HG03097 (cell line): Measurements from ENCODE around the gene YWHAG.
"Not testable (repeated sequence)": the region's sequence is repeated elsewhere in the genome, so short reads cannot be mapped to it uniquely, and the experiment has no call there.

ENCODE experiments used
- ATAC-seq: cut with Tn5 transposase; IDR thresholded peaks from one replicate; pipeline ENCODE4 v1.9.1; 2021; ENCODE audit not compliant: unreplicated experiment, low FRiP score

Gene YWHAG

DNA sequence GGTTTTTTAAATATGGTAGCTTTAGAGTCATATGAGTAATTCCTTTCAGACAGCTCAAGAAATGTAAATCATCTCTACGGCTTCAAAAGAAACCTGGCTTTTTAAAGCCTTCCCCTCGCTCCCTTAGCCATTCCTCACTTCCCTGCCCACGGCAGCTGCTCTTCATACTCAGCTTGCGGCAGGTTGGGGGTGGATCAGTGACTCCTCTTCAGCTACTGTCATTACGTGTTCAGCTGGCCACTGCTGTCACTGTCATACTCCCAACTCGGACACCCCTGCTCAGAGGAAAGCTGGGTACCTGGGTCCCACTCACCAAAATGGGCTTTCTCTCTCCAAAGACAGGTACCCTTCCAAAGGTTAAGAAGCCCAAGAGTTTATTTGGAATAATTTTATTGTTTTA, 6.6 kb downstream of the YWHAG start:
- ATAC-seq, result no peak

DNA sequence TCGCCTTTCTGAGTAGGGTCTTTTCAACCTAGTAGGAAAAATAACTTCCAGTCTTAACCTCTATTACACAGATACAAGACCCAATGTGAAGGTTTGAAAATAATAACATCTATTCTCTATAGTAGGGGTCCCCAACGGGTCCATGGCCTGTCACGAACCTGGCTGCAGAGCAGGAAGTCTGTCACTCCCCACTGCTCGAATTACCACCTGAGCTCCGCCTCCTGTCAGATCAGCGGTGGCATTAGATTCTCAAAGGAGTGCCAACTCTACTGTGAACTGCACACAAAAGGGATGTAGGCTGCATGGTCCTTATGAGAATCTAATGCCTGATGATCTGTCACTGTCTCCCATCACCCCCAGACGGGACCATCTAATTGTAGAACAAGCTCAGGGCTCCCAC, 7.4 kb downstream of the YWHAG start:
- ATAC-seq, result no peak

DNA sequence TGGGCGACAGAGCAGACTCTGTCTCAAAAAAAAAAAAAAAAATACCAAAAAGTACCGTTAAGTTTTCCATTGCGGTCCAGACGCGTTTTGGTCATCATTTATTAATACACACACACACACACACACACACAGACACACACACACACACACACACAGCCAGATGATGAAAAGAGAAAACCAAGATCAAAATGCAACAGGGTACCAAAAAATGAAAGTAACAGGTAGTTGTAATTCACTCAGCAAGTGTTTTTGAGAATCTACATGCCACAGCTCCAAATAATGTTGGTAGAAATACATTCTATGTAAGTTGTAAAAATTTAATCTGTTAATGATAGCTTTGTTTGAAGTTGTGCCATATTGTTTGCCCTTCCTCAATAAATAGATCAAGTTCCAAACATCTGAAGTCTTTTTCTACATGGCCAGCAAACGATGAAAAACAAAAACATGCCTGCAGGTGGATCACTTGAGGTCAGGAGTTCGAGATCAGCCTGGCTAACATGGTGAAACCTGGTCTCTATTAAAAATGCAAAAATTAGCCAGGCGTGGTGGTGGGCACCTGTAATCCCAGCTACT, 9.4 kb downstream of the YWHAG start:
- no peak for ATAC-seq

DNA sequence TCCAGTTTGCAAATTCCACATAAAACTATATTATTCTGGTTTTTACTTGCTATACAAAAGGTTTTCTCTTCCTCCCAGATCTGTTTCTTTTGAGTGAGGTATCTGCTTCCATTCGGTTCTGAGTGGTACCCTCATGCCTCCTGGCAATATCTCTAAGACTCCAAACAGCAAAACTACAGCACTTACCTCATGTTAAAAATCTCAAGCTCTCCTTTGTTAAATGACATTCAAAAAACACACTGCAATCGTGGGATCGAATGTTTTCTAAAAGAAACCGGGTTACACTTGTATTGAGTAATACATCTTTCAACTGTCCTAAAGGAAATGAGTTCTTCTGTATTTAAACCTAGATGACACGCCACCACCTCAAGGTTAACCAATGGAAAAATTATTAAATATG, 11.1 kb downstream of the YWHAG start:
- ATAC-seq, result no peak

DNA sequence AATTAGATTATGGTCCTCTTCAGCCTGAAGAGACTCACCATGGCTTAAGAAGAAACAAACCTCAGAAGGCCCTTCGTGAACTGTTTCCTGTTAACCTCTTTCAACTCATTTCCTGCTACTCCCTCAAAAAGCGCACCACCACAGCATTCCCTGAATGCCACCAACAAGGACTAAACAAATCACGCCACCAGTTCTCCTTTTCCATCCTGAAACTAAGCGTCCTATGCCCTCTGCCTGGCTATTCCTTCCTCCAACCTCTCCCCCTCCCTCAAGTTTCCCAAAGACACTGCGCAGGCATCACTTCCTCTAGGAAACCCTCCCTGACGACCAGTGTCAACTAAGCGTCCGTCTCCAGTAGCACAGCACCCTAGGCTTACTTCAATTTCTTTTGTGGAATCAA, 12.0 kb downstream of the YWHAG start:
- ATAC-seq, result no peak

DNA sequence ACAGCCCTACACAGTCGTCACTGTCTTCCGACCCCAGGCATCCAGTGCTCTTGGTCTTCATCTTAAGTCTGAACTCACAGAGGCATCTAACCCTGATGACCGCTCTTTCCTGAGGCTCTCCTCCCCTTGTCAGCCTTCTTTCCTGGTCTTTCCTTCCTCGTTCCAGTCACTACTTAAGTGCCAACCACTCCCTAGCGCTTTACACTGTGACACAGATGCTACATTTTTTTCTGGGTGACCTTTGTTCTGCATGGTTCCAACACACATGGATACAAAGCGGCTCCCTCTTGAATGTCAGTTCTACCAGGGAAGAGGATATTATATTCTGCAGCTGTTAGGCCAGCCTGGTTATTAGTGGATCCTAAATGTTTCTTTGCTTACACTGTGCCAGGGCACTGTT, 12.7 kb downstream of the YWHAG start:
- ATAC-seq, result no peak

DNA sequence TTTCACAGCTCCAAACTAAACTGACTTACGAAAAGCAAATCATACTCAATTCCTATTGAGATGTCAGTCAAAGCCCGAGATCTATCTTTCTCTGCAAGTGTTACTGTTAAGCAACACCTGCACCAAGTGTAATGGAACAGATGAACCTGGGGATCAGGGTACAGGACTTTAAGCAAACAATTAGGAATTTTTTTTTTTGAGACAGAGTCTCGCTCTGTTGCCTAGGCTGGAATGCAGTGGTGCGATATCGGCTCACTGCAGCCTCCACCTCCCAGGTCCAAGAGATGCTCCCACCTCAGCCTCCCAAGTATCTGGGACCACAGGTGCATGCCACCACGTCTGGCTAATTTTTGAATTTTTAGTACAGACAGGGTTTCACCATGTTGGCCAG, 14.9 kb downstream of the YWHAG start:
- no peak for ATAC-seq

DNA sequence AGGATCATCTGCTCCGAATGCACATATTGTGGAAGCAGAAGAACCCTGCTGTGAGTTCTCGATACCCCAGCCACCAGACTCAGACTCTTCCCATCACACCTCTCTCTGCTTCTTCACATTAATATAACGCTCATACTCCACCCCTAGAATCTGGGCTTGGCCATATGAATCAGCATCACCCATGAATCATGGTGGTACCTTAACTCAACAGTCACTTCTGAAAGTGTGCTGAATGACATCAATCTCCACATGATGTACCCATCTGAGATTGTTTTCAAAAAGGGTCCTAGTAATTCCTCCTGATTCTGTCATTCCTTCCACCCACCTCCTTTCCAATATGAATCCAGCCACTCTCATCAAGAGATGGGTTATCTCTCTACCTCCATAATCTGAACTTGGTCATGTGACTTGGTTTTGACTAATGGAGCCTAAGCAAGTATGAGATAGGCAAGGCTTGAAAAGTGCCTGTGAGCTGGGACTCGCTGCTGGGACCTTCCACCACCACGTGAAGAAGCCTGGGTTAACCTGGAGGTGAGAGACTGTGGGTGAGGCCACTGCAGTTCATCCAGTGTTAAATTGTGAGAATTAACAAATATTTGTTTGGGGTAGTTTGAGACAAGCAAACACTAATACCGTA, 15.4 kb downstream of the YWHAG start:
- no peak for ATAC-seq

DNA sequence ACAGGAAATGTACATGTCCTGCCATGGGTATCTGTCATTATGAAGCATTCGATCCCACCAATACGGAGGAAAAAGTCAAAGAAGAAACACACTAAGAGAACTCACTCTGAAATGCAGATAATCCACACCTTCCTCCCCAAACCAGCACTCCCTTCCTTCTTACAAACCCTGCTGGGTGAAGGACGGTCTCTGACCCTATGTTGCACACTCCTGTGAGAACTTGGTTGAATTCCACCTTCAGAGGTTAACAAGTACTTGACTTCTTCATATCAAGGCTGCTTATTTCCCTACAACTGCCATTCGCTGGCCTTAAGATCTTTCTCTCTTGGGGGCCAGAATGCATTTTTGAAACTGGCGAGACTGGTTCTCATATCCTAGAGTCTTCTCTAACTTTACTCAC, 16.6 kb downstream of the YWHAG start:
- ATAC-seq, result no peak

DNA sequence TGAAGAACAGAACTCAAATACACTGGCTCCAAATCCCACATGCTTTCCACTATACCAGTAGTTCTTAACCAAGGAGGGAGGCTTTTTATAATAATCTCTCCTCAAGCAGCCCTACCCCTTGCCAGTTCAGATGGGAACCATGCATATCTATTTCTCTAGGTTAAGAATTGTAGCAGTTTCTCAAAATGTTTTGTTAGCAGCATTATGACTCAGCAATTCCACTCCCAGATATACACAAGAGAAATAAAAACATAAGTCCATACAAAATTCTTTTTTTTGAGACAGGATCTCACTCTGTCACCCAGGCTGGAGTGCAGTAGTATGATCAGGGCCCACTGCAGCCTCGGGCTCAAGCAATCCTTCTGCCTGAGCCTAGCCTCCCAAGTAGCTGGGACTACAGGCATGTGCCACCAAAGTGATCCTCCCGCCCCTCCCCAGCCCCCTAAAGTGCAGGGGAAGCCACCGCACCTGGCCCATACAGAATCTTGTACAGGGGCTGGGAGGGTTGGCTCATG, 18.1 kb downstream of the YWHAG start:
- ATAC-seq, result no peak

DNA sequence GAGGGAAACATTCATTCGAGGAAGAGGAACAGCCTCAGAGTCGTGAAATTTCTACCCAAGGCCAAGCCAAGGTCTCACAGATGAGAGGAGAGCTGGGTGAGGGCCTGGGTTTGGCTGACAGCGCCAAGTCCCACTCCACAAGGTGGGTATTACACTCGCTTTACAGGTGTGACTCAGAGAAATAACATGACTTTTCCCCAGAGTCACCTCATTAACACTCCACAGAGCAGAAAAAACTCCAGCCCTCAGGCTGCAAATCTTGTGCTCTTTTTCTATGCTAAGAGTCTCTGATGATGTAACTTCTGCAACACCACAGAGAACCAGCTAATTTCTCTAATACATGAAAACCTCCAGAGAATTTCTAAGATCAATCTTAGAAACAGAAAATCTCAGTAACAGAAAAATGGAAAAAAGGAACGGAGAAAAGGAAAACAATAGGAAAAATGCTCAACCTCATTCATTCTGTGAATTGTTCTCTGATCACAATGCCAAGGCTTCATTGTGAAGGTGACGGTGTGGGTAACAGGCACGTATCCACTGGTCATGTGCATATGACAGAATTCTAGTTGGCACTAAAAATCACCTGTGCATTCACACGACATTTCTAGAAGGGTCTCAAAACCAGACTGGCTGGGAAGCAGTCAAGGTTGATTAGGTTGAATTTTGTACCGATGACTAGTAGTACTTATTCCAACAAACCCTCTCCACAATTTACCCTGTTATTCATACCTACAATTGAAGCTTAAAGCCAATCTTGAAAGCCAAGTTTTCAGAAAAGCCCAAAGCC, 20.3 kb downstream of the YWHAG start:
- no peak for ATAC-seq

DNA sequence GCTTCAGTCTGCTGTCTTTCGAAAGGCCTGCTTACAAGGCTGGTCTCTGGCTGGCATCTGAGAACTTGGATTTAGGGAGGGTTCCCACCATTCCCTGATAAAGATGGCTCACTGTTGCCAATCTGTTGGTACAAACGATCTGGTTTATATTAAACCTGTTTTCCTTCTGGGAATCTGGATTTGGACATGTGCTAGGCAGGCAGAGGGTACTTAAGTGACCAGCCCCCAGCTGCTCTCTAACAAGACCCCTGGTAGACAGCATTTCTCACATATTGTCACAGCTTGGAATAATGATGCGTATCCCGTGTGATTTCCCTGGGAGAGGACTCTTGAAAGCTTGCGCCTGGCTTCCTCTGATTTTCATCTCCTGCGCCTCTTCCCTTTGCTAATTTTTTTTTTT, 21.6 kb downstream of the YWHAG start:
- ATAC-seq, result no peak

DNA sequence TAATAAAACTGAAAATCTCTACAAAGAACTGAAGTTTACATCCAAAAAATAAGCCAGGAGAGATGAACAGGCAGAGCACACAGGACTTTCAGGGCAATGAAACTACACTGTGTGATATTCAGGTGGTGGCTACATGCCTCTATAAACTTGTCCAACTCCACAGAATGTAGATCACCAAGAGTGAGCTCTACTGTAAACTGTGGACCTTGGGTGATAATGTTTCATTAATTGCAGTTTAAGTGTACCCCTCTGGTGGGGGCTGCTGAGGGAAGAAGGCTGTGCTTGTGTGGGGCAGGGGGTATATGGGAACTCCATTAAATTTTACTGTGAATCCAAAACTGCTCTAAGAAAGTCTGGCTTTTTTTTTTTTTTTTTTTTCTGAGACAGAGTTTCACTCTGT, 22.7 kb downstream of the YWHAG start:
- ATAC-seq, result no peak

DNA sequence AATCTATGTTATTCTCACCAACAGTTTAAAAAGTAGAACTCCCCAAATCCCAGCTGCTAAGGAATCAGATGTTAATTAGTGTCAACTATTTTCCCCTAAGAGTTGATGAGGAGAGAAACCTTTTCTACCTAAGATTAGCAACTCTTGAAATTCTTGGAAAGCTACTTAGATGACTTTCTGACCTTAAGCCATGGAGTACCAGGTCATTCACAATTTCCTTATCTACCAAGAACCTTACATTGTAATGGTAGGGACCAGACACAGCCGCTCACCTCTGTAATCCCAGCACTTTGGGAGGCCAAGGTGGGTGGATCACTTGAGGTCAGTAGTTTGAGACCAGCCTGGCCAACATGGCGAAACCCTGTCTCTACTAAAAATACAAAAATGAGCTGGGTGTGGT, 23.4 kb downstream of the YWHAG start:
- not testable (repeated sequence) for ATAC-seq

DNA sequence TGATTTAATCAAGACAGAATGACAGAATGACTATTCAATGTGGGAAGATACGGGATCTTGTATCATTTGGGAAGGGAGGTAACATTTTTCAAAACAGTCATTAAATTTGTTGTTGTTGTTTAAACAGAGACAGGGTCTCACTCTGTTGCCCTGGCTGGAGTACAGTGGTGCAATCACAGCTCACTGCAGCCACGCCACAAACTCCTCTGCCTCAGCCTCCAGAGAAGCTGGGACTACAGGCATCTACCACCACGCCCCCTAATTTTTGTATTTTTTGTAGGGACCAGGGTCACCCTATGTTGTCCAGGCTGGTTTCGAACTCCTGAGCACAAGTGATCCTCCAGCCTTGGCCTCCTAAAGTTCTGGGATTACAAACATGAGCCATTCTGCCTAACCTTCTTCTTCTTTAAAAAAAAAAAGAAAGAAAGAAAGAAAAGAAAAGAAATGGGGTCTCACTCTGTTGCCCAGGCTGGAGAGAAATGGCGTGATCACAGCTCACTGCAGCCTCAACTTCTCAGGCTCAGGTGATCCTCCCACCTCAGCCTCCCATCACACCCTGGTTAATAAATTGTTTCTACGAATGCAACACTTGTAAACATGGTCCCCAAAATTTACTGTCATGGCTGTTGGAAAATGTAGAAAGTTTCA, 24.3 kb downstream of the YWHAG start:
- no peak for ATAC-seq

DNA sequence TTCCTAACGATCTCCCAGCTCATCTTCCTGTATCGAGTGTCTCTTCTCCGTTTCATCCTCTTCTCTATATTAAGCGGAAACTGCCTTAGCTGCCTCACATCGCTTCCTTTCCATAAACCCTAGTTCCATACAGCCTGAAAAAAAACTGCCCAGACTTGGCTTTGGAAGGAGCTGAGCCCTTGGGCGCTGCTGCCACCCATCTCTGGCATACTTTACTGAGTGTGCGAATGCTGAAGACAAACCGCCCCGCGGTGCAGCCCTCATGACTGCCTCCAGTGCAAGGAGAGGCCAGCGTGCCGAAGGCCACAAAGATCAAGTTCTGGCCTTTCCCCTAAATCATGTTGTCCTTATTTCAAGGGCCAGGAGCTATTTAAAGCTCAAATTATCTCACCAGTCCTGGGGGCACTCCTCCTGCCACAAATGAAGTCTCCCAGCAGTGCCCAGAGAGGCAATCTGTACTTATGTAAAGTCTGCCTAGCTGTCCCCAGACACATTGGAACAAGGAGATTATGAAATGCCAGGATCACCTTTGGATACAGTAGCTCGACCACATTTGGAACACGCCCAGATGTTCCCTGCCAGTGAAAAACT, 25.2 kb downstream of the YWHAG start:
- no peak for ATAC-seq

DNA sequence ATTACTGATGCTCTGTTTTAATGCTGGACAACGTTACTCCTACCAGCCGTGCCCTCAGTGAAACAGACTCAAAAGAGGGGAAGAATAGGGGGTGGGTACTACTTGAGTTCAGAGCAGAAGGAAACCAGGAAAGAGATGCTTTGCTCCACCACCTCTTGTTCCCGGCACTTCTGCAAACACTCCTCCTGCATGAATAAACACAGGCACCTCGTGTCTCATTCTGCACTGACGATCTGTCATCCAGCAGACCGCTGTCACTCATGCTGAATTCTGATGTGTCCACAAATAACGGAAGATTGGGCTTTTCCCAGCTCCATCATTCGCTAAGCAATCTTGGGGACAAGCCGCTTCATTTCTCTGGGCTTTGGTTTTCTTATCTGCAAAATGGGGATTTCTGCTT, 26.7 kb downstream of the YWHAG start:
- no peak for ATAC-seq

DNA sequence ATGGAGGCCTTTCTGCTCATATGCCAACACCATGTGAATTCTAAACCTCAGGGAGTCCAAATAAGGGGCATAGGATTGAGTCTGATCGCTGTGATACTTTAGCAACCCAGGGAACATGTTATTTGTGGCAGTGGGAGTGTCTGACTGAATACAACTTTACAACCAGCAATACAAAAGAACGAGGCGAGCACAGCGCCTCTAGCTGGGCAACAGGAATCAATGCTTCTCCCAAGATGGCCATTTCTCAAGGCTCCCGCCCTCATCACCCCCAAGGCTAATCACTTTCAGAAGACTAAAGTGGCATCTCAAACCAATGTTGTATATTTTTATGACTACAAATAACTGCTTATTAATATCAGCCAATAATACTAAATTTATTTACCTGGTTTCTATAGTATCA, 28.1 kb downstream of the YWHAG start:
- no peak for ATAC-seq

DNA sequence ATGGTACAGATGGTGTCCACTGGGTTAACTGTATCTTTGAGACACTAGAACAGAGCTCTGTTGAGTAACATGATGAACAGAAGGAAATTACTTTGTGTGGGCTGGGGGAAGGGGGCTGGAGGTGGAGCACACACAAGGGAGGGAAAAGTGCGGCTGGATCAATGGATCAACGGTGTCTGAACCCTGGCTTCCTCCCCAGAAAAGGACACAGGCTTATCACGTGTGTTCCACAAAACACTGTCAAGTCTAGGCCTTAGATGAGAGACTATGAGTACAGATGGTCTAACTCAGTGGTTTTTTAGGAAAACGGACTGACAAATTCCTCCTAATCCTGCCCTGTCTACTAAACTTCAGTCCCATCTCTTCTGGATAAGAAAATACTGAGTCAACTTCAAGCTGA, 28.5 kb downstream of the YWHAG start:
- no peak for ATAC-seq

DNA sequence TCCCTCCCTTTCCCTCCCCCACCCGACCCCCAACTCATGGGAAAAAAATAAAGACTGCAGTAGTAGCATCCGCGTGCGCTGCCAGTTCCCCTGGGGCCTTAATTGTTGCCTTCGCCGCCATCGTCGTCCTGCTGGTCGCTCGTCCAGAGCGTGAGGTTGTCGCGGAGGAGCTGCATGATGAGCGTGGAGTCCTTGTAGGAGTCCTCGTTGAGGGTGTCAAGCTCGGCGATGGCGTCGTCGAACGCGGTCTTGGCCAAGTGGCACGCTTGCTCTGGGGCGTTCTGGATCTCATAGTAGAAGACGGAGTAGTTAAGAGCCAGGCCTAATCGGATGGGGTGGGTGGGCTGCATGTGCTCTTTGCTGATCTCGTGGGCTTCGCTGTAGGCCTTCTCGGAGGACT, 29.3 kb downstream of the YWHAG start:
- no peak for ATAC-seq

DNA sequence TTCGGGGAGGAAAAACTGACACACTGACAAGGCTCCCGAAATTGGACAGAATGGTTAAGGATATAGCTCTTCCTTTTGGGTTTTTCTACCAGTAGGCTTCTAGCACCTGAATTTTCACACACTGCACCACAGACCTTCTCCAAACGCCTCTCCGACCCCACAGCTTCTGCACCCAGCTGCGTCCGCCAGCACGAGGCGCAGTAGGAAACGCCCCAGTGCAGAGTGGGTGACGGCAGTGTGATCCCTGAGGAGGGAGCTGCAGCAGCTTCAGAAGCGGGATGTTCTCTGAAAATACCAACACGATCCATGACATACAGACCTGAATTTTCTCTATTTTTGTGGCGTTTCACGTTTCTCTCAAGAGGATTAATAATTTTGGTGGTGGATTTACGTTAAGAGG, 30.4 kb downstream of the YWHAG start:
- no peak for ATAC-seq
